ENCODE results near the gene ATG16L1. TPM values are rescaled to one million over a fixed set of nuclear protein-coding genes. Genes with fewer than 3 reads are reported as not detected.

ATG16L1 gene
- total RNA-seq, 2 experiments from 2014 or later = 23.0 to 24.6 TPM

DNA sequence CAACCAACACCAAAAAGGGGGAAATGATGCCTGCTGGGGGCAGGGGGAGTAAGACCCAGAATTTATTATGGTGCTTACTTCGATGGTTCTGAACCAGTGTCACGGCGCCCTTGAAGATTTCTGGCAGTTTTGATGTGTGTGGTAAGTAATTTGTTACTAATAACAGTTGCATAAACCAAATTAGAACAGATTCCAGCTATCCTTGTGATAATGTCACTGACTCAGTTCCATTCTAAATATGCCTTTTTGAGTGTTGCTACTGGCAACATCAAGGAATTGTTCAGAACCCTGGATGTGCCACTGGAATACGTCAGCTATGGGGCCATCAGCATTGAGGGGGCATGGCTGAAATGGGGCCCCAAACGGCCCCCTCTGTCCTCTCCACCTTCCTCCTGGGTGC, 67.8 kb downstream of the ATG16L1 start:
- Mint-ChIP-seq H3K36me3 (ENCODE audit: low read depth) (no peaks in the 10 kb centered on the region), H3K27ac (no peak overlapping the region), H3K27me3 (no peaks in the 10 kb centered on the region), H3K4me3 (no peak overlapping the region), H3K9me3 (ENCODE audit: low read depth) (no peaks in the 10 kb centered on the region), H3K4me1 (no peaks in the 10 kb centered on the region)
- ChIA-PET CTCF (no interaction called here), POLR2A (no interaction called here)
- intact Hi-C loops (cut with DNase I, micrococcal nuclease) = no loop called here
- no peak for DNase-seq
- ATAC-seq = no peak

DNA sequence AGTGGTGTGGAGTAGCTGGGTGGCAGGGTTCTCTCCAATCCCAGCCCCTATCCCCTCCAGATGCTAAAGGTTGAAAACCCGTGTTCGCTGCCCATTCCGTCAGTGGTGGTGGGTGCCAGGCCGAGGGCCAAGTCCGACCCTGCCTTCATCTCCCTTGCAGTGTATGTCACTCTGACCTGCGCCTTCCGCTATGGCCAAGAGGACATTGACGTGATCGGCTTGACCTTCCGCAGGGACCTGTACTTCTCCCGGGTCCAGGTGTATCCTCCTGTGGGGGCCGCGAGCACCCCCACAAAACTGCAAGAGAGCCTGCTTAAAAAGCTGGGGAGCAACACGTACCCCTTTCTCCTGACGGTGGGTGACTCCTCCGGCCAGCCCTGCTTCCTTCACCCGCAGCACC, 69.0 kb downstream of the ATG16L1 start:
- no peaks in the 10 kb centered on the region for H3K27me3 Mint-ChIP-seq
- ATAC-seq = no peak
- H3K4me1 Mint-ChIP-seq = no peaks in the 10 kb centered on the region
- H3K9me3 Mint-ChIP-seq (ENCODE audit: low read depth) = no peaks in the 10 kb centered on the region
- ChIA-PET POLR2A (no interaction called here), CTCF (interaction anchor here (0.9 to 1.2 kb wide), 2 partner anchors 23 to 84 kb away, joined by 3 read pairs; no protein-coding TSS in a partner anchor)
- H3K4me3 Mint-ChIP-seq = no peak overlapping the region
- no peak for DNase-seq
- H3K36me3 Mint-ChIP-seq (ENCODE audit: low read depth) = no peaks in the 10 kb centered on the region
- H3K27ac Mint-ChIP-seq = no peak overlapping the region
- intact Hi-C loops (cut with DNase I, micrococcal nuclease) = no loop called here

DNA sequence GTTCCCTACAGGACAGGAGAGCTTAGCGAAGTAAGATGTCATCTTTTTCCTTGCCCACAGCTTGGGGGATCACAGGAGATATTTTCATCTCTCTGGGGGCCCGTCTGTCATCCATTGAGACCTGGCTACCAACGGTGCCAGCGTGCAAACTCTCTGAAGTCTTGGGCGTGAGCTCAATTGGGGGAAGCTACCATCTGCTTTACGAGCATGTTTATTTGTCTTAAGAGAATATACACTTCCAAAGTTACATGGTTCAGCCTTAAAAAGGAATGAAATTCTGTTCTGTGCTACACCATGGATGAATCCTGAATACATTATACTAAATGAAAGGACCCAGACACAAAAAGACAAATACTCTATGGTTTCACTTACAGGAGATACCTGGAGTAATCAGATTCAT, 69.7 kb downstream of the ATG16L1 start:
- CTCF ChIA-PET = interaction anchor here (0.6 to 1.2 kb wide), 2 partner anchors 23 to 267 kb away, joined by 3 to 4 read pairs; no protein-coding TSS in a partner anchor
- Mint-ChIP-seq H3K27me3 (no peaks in the 10 kb centered on the region), H3K4me1 (no peaks in the 10 kb centered on the region), H3K27ac (no peak overlapping the region), H3K9me3 (ENCODE audit: low read depth) (no peaks in the 10 kb centered on the region), H3K4me3 (no peak overlapping the region), H3K36me3 (ENCODE audit: low read depth) (no peaks in the 10 kb centered on the region)
- ATAC-seq (no peak), DNase-seq (no peak)
- intact Hi-C loops (cut with DNase I, micrococcal nuclease) = no loop called here
- POLR2A ChIA-PET = interaction anchor here (0.6 kb wide), 2 partner anchors 118 to 503 kb away, joined by 3 to 10 read pairs; no protein-coding TSS in a partner anchor

DNA sequence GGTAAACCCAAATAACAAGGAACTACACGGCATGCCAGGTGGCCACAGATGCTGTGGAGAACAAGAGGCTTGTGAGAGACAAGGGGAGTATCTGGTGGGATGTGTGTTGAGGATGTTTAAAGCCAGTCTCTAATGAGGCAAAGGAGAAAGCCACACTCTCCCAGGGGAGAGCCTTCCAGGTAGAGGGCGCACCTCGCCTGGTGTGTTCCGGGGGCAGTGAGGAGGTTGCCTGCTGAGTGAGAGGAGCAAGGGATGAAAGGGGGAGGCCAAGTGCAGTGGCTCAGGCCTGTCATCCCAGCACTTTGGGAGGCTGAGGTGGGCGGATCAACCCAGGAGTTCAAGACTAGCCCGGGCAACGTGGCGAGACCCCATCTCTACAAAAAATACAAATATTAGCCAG, 72.4 kb downstream of the ATG16L1 start:
- intact Hi-C loops (cut with DNase I, micrococcal nuclease) = no loop called here
- ATAC-seq = no peak
- Mint-ChIP-seq H3K27me3 (no peaks in the 10 kb centered on the region), H3K4me3 (no peak overlapping the region), H3K9me3 (ENCODE audit: low read depth) (no peaks in the 10 kb centered on the region), H3K36me3 (ENCODE audit: low read depth) (no peaks in the 10 kb centered on the region), H3K27ac (no peak overlapping the region), H3K4me1 (no peaks in the 10 kb centered on the region)
- DNase-seq = peak; percentile 15
- CTCF ChIA-PET = no interaction called here
- POLR2A ChIA-PET = no interaction called here

DNA sequence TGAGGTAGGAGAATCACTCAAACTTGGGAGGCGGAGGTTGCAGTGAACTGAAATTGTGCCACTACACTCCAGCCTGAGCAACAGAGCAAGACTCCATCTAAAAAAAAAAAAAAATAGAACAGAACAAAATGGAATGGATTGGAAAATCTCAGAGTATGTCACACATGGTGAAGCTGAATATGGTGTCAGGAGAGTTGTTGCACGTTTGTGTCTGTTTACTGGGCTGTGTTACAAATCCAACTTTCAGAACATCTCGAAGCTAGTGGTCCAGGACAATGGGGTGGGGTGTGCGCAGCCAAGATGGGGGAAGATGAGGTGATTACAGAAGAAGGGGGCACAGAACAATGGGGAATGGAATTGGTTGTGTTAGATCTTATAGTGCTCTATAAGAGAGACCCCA, 73.8 kb downstream of the ATG16L1 start:
- no peak for ATAC-seq
- DNase-seq = no peak
- Mint-ChIP-seq H3K4me1 (peaks cover 3% of the 10 kb centered on the region), H3K4me3 (no peak overlapping the region), H3K27me3 (no peaks in the 10 kb centered on the region), H3K27ac (no peak overlapping the region), H3K9me3 (ENCODE audit: low read depth) (no peaks in the 10 kb centered on the region), H3K36me3 (ENCODE audit: low read depth) (no peaks in the 10 kb centered on the region)
- ChIA-PET POLR2A (no interaction called here), CTCF (interaction anchor here (1.3 to 1.8 kb wide), 2 partner anchors 16 to 118 kb away, joined by 3 to 6 read pairs; no protein-coding TSS in a partner anchor)
- intact Hi-C loops (cut with DNase I, micrococcal nuclease) = no loop called here

DNA sequence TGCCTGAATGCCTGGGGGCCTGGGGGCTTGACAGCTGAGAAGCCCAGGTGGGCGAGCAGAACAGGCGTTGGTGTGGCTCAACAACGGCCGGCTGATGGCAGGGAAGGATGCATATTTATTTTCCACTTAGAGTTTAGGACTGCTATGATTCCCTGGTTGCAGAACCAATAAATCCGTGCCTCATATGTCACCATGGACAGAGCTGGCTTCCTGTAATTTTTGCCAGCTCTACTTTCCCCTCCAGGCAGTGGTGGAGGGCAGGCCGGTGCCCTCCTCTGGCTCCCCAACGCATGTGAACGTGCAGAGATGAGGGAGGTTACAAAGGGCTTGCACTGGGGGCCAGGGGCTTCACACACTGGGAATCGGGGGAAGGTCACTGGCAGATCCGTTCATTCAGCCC, 74.3 kb downstream of the ATG16L1 start:
- intact Hi-C loops (cut with DNase I, micrococcal nuclease) = no loop called here
- no peaks in the 10 kb centered on the region for H3K27me3 Mint-ChIP-seq
- H3K9me3 Mint-ChIP-seq (ENCODE audit: low read depth) = no peaks in the 10 kb centered on the region
- H3K27ac Mint-ChIP-seq = no peak overlapping the region
- ATAC-seq (no peak), DNase-seq (no peak)
- H3K4me3 Mint-ChIP-seq = no peak overlapping the region
- CTCF ChIA-PET = interaction anchor here (1.3 to 1.8 kb wide), 2 partner anchors 17 to 117 kb away, joined by 3 to 6 read pairs; no protein-coding TSS in a partner anchor
- POLR2A ChIA-PET = no interaction called here
- H3K4me1 Mint-ChIP-seq = peaks cover 3% of the 10 kb centered on the region
- no peaks in the 10 kb centered on the region for H3K36me3 Mint-ChIP-seq (ENCODE audit: low read depth)

DNA sequence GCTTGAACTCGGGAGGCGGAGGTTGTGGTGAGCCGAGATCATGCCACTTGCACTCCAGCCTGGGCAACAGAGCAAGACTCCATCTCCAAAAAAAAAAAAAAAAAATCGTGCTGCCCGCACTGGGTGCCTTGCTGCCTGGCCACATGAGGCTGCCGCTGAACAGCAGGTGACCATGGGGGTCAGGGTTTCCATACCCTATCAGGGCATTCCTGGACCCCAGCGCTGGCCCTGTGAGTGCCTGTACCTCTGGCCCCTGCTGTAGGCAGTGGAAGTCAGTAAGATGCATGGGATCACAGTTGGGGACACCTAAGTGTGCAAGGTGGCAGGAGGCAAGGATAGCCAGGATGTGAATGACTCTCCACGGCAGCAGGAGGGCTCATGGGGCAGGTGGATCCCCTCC, 75.0 kb downstream of the ATG16L1 start:
- DNase-seq = no peak
- Mint-ChIP-seq H3K36me3 (ENCODE audit: low read depth) (no peaks in the 10 kb centered on the region), H3K9me3 (ENCODE audit: low read depth) (no peaks in the 10 kb centered on the region), H3K27ac (no peak overlapping the region), H3K27me3 (no peaks in the 10 kb centered on the region), H3K4me1 (peaks cover 9% of the 10 kb centered on the region), H3K4me3 (no peak overlapping the region)
- intact Hi-C loops (cut with DNase I, micrococcal nuclease) = no loop called here
- ChIA-PET POLR2A (no interaction called here), CTCF (interaction anchor here (1.8 kb wide), 1 partner anchor 18 kb away, joined by 6 read pairs; no protein-coding TSS in a partner anchor)
- ATAC-seq = no peak

DNA sequence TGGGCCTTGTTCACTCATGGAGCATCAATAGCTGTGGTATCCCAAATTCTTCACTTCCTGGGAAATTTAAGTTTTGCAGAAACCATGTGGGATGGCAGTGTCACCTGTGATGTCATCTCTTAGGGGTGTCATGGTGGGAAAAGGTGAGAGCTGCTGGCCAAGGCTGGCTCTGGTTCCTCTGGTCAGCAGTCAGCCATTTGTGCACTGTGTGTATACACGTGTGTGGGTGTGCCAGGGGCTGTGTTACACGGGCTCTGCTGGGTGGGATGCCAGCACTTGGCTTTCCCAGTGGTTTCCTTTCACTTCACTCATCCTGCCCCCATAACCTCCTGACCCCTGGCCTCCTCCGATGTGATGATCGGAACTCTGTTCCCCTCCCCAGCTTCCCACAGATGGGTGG, 77.4 kb downstream of the ATG16L1 start:
- CTCF ChIA-PET = interaction anchor here (1.0 kb wide), 1 partner anchor 96 kb away, joined by 3 read pairs; no protein-coding TSS in a partner anchor
- Mint-ChIP-seq H3K4me3 (no peak overlapping the region), H3K27ac (no peak overlapping the region), H3K27me3 (no peaks in the 10 kb centered on the region), H3K36me3 (ENCODE audit: low read depth) (no peaks in the 10 kb centered on the region), H3K9me3 (ENCODE audit: low read depth) (no peaks in the 10 kb centered on the region), H3K4me1 (peaks cover 25% of the 10 kb centered on the region)
- POLR2A ChIA-PET = no interaction called here
- intact Hi-C loops (cut with DNase I, micrococcal nuclease) = no loop called here
- no peak for DNase-seq
- no peak for ATAC-seq

DNA sequence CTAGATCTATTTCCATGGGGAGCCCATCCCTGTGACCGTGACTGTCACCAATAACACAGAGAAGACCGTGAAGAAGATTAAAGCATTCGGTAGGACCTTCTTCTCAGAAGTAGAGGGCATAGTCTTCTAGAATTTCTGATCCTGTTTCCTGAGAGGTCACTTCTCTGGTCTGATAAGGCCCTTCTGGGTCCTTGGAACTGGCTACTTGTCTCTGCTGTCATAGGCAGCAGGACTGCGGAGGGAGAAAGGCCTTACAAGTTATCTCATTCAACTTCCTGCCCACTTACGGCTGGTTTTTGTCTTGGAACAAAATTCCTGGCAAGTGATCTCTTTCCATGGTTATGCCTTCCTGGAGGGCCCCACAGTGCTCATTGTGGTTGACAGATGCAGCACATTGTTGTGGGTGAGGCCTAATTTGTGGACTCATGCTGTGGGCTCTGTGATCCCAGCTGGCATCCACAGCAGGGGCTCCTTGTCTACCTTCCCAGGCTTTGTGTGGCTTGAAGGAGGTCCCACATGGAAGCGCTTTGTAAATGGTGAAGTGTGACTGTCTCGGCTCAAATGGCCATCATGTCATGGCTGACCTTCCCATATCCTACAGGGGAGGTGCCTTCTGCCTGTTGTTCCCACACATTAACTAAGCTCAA, 78.1 kb downstream of the ATG16L1 start:
- Mint-ChIP-seq H3K36me3 (ENCODE audit: low read depth) (no peaks in the 10 kb centered on the region), H3K4me3 (no peak overlapping the region), H3K27me3 (no peaks in the 10 kb centered on the region), H3K27ac (no peak overlapping the region), H3K9me3 (ENCODE audit: low read depth) (no peaks in the 10 kb centered on the region), H3K4me1 (peaks cover 29% of the 10 kb centered on the region)
- no peak for DNase-seq
- CTCF ChIA-PET = interaction anchor here (0.6 to 1.4 kb wide), 3 partner anchors 9 to 1257 kb away, joined by 3 to 5 read pairs (median 3); no protein-coding TSS in a partner anchor
- POLR2A ChIA-PET = no interaction called here
- intact Hi-C loops (cut with DNase I, micrococcal nuclease) = loop anchor here in 1 of 2 experiments (2.0 kb wide), 1 partner anchor 61 kb away; no protein-coding TSS in a partner anchor
- no peak for ATAC-seq

DNA sequence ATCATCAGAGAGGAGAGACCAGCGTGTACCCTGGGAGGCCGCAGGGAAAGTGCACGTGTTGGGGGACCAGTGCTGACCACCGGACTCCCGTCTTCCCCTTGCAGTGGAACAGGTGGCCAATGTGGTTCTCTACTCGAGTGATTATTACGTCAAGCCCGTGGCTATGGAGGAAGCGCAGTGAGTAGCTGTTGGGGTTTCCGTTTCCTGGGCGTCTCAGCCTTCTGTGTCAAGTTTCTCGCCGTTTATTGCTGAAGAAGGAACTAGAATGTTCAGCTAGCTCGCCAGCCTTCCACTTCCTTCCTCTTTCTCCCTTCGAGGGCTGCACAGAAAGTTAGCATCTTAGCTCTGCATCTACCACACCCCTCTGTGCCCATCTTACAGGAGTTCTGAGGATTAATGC, 80.1 kb downstream of the ATG16L1 start:
- Mint-ChIP-seq H3K4me3 (peak overlapping the region; percentile 18), H3K36me3 (ENCODE audit: low read depth) (no peaks in the 10 kb centered on the region), H3K9me3 (ENCODE audit: low read depth) (no peaks in the 10 kb centered on the region), H3K27ac (peak overlapping the region; percentile 88), H3K4me1 (peaks cover 35% of the 10 kb centered on the region), H3K27me3 (no peaks in the 10 kb centered on the region)
- intact Hi-C loops (cut with DNase I, micrococcal nuclease) = loop anchor here in 1 of 2 experiments (2.0 kb wide), 1 partner anchor 63 kb away; no protein-coding TSS in a partner anchor
- ChIA-PET POLR2A (interaction anchor here (0.6 kb wide), 2 partner anchors 64 to 198 kb away, joined by 3 to 4 read pairs; no protein-coding TSS in a partner anchor), CTCF (interaction anchor here (0.5 to 2.1 kb wide), 7 partner anchors 12 to 114 kb away, joined by 3 to 6 read pairs (median 3); no protein-coding TSS in a partner anchor)
- ATAC-seq = peak; percentile 93
- peak; percentile 71 for DNase-seq

DNA sequence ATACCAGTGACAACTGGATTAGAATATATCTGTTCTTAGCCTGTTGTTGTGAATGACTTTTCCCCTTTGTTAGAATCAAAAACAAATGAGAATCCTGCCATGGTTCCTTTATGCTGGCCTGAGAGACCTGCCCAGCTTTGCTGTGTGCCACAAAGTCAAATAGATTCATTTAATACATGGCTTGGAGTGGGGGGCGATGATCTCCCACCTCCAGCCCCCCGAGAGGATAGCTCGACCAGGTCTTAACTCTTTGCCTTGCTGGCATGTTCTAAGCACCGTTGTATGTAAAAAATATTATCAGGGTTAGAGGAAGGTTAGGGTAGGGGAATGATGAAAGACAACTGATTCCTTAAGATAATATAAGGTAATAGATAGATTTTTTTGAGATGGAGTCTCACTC, 80.7 kb downstream of the ATG16L1 start:
- ATAC-seq = no peak
- intact Hi-C loops (cut with DNase I, micrococcal nuclease) = no loop called here
- ChIA-PET POLR2A (interaction anchor here (0.6 to 0.7 kb wide), 3 partner anchors 64 to 547 kb away, joined by 3 to 4 read pairs (median 3); no protein-coding TSS in a partner anchor), CTCF (interaction anchor here (0.5 to 2.1 kb wide), 8 partner anchors 12 to 113 kb away, joined by 3 to 6 read pairs (median 3); no protein-coding TSS in a partner anchor)
- Mint-ChIP-seq H3K27ac (peak overlapping the region; percentile 88), H3K9me3 (ENCODE audit: low read depth) (no peaks in the 10 kb centered on the region), H3K27me3 (no peaks in the 10 kb centered on the region), H3K4me1 (peaks cover 35% of the 10 kb centered on the region), H3K4me3 (no peak overlapping the region), H3K36me3 (ENCODE audit: low read depth) (no peaks in the 10 kb centered on the region)
- DNase-seq = no peak

DNA sequence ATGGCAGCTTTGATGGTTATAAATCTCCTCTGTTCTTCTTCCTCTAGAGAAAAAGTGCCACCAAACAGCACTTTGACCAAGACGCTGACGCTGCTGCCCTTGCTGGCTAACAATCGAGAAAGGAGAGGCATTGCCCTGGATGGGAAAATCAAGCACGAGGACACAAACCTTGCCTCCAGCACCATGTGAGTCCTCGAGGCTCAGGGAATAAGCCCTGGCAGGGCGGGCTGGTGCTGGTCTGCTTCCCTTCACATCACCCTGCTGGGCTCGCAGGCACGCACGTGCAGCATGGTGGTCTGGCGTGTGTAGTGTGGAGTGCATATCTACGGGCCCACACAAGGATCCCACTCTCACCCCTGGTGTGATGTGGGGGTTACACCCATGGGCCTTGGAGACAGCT, 83.4 kb downstream of the ATG16L1 start:
- peaks cover 38% of the 10 kb centered on the region for H3K4me1 Mint-ChIP-seq

More for the DNA sequence above, 83.4 kb downstream of the ATG16L1 start:
- Mint-ChIP-seq H3K9me3 (ENCODE audit: low read depth) (no peaks in the 10 kb centered on the region), H3K27ac (no peak overlapping the region), H3K27me3 (no peaks in the 10 kb centered on the region), H3K4me3 (no peak overlapping the region), H3K36me3 (ENCODE audit: low read depth) (no peaks in the 10 kb centered on the region)
- intact Hi-C loops (cut with DNase I, micrococcal nuclease) = no loop called here
- ChIA-PET POLR2A (no interaction called here), CTCF (interaction anchor here (0.6 kb wide), 1 partner anchor 23 kb away, joined by 3 read pairs; no protein-coding TSS in a partner anchor)
- DNase-seq (no peak), ATAC-seq (no peak)
